IgD-negative memory B cell (primary cell): ENCODE results near the gene EPB41. TPM values are rescaled to one million over a fixed set of nuclear protein-coding genes. Genes with fewer than 3 reads are reported as not detected.
"Not testable (repeated sequence)": the region's sequence is repeated elsewhere in the genome, so short reads cannot be mapped to it uniquely, and the experiment has no call there.

Experiments
- H3K27ac Mint-ChIP-seq, 3 donors: one replicate each; pipeline ENCODE4 v1.8.0; 2020 to 2022; ENCODE audit warnings: mild to moderate bottlenecking in 3 of 3, mixed read lengths in 3 of 3, moderate library complexity in 1 of 3
- H3K27me3 Mint-ChIP-seq: one replicate; pipeline ENCODE4 v1.8.0; 2021; ENCODE audit warnings: mixed read lengths
- H3K36me3 Mint-ChIP-seq: one replicate; pipeline ENCODE4 v1.8.0; 2020; ENCODE audit warnings: mild to moderate bottlenecking, mixed read lengths
- H3K4me1 Mint-ChIP-seq, 3 donors: one replicate each; pipeline ENCODE4 v1.8.0; 2020 to 2022; ENCODE audit warnings: mixed read lengths in 3 of 3, mild to moderate bottlenecking in 1 of 3
- H3K4me3 Mint-ChIP-seq, 4 donors: one replicate each; pipeline ENCODE4 v1.8.0; 2020 to 2022; ENCODE audit warnings: mild to moderate bottlenecking in 4 of 4, mixed read lengths in 4 of 4, moderate library complexity in 3 of 4
- H3K9me3 Mint-ChIP-seq, 3 donors: one replicate each; pipeline ENCODE4 v1.8.0; 2020 to 2021; ENCODE audit warnings: mixed read lengths in 3 of 3, mild to moderate bottlenecking in 1 of 3
- polyA plus RNA-seq: library from polyadenylated mRNA; unstranded; fragments of 300-500 nt; fragmentation: Illumina TruSeq; gene quantifications from one replicate; pipeline ENCODE4 v1.2.3, GENCODE V29; 2021

Gene EPB41
- 78.9 TPM for polyA plus RNA-seq

DNA sequence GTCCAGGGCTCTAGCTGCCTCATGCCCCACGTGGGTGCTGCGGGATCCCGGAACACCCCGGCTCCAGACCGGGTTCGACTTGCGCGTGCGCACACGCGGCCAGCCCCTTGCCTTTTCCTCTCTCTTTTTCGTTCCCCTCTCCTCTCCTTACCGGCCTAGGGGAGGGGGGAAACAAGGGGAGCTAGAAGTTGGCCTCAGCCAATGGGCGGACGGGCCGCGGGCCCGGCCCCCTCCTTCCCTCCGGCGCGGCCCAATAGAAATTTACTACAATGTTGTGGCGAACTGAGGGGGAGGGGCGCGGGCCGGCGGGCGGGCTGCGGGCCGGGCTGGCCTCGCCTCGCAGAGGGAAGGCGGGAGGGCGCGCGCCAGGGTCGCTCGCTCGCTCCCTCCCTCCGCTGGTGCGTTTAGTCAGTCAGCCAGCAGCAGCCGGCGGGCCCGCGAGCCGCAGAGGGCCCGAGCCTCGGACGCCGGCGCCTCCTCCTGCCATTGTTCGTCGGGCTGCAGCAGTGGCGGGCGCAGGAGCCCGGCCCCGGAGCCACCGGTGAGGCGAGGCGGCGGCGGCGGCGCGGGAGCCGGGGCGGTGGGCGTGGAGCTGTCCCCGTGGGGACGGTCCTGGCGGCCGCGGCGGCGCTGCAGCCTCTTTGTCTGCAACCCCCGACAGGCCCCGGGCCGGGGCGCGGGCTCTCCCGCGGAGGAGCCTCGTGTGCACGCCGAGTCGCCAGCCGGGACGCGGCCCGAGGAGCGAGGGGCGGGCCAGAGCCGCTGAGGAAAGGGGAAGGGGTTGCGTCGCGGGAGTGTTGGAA is at the start of gene EPB41:
EPB41 (plus strand) TSS at position 342 of the 803 bp plus-strand sequence. CDS start 72,869 bp downstream, outside the sequence.
- Mint-ChIP-seq H3K27ac (peak within 1 kb of the TSS; percentile 95 to 97 (median 96)), H3K27me3 (no peaks in the 10 kb centered on the region), H3K4me3 (peak within 1 kb of the TSS; percentile 94 to 98 (median 98)), H3K36me3 (peaks cover 2% of the 10 kb centered on the region), H3K4me1 (peaks cover 31 to 46% (median 43%) of the 10 kb centered on the region in 3 donors), H3K9me3 (no peaks in the 10 kb centered on the region)

DNA sequence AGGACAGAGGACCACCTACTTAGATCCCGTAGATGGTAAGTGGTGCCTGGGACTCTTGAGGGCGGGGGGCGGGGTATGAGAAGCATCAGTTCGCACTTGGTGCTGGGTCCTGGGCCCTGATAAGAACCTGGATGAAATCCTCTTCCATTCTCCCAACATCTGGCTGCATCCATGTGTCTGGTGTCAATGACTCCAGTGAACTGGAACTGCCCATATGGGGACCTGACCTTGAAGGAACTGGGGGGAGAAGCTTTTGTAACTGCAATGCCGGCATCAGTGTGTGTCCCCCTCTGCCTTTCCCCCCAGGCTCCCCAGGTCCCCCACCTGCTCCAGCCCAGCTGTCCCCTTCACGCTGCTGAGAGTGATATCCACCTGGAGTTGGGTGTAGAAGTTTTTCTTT is 49.7 kb upstream of the EPB41 start:
- Mint-ChIP-seq H3K27me3 (peaks cover 1% of the 10 kb centered on the region), H3K4me1 (no peaks in the 10 kb centered on the region), H3K36me3 (no peaks in the 10 kb centered on the region), H3K4me3 (no peak overlapping the region), H3K9me3 (no peaks in the 10 kb centered on the region), H3K27ac (no peak overlapping the region)

DNA sequence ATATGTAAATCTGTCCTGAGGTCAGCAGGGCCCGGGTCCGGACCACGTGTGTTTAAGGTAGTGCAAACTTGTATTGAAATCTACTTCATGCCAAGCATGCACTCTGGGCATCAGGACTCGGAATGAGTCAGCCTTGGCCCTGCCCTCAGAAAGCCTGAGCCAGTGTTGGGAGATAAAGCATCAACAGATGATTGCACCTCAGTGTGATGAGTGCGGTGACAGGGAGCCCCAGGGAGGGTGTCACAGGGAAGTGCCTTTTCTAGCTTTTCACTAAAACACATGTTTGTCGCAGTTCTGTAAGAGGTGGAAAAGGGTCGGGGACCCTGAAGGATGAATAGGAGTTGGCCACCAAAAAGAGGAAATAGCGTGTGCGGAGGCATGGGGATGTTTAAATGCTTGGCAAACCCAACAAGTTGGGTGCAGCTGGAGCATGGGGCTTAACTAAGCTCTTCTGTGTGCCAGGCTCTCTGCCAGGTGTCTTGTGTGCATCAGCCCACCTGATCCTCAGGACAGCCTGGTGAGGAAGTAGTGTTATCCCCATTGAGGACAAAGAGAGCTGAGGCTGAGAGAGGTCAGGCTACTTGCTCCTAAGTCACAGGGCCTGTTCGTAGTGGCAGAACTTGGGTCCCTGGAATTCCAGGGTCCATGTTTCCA is 48.2 kb upstream of the EPB41 start:
- Mint-ChIP-seq H3K36me3 (no peaks in the 10 kb centered on the region), H3K27ac (no peak overlapping the region), H3K9me3 (no peaks in the 10 kb centered on the region), H3K4me3 (peak overlapping the region in 1 of 4 donors; percentile 19), H3K27me3 (peaks cover 1% of the 10 kb centered on the region), H3K4me1 (peaks cover 0 to 2% (median 0%) of the 10 kb centered on the region in 3 donors)

DNA sequence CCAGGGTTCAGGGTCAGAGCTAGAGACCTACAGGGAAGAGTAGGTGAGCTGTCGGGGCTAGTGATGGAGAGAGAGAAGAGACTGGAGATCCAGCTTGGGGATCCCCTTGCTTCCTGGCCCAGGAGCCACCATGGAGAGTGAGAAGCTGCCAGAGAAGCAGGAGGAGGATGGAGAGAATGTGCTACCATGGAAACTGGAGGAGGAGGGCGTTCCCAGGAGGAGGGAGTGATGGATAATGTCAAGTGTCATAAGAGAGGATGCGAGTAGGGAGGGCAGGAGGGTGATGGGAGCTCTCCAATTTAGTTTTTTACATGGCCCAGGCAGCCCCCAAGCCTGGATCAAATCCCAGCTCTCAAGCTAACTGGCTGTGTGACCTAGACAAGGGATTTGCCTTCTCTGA is 46.5 kb upstream of the EPB41 start:
- Mint-ChIP-seq H3K9me3 (no peaks in the 10 kb centered on the region), H3K4me3 (no peak overlapping the region), H3K27ac (peak overlapping the region in 2 of 3 donors; percentile 17 to 25), H3K4me1 (peaks cover 0 to 2% (median 0%) of the 10 kb centered on the region in 3 donors), H3K27me3 (peaks cover 3% of the 10 kb centered on the region), H3K36me3 (no peaks in the 10 kb centered on the region)

DNA sequence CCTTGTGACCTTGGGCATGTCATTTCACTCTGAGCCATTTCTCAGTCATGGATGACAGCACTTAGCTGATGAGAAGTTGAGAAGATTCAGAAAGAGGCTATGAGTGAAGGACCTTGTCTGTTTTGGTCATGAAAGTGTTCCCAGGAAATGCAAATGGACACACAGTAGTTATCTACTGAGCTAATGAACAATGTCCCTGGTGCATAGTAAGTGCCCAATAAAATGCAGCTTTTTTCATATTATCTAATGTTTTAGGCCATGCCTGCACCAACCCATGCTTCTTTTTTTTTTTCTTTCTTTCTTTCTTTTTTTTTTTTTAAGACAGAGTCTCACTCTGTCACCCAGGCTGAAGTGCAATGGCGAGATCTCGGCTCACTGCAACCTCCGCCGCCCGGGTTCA is 44.4 kb upstream of the EPB41 start:
- H3K36me3 Mint-ChIP-seq: no peaks in the 10 kb centered on the region
- no peak overlapping the region for H3K27ac Mint-ChIP-seq
- no peak overlapping the region for H3K4me3 Mint-ChIP-seq
- H3K9me3 Mint-ChIP-seq: no peaks in the 10 kb centered on the region
- H3K27me3 Mint-ChIP-seq: peaks cover 3% of the 10 kb centered on the region
- peaks cover 0 to 2% (median 0%) of the 10 kb centered on the region in 3 donors for H3K4me1 Mint-ChIP-seq

DNA sequence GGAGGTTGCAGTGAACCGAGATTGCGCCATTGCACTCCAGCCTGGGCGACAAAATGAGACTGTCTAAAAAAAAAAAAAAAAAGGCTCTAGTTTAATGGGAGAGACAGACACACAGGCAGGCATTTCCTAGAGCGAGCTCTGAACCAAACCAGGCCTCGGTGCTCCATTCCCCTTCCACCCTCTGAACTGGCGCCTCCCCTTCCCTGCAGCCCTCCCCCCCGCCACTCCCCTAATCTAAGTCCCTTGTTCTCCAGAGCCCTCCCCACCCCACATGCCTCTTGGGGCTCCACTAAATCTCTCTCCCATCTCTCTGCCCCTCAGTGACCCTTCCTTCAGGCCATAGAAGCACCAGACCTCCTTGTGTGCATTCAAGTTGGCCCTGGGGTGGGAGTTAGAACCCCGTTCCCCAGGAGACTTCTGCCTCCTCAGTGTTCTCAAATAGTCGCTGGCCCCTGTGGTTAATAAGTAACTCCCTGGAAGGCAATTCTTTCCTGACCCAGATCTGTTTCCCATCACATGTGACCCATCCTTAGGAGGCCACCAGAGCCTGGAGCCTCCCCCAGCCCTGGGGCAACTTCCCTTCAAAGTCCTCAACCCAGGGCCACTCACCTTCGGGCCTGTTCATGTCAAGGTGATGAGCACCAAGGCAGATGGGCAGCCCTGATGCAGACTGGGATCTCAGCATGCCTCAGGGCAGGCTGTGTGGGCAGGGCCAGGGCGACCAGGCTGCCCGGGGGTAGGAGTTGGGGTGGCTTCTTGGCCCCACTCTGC is 42.6 kb upstream of the EPB41 start:
- Mint-ChIP-seq H3K36me3 (no peaks in the 10 kb centered on the region), H3K4me3 (no peak overlapping the region), H3K9me3 (no peaks in the 10 kb centered on the region), H3K27me3 (peaks cover 2% of the 10 kb centered on the region), H3K27ac (no peak overlapping the region), H3K4me1 (peaks cover 0 to 2% (median 0%) of the 10 kb centered on the region in 3 donors)

DNA sequence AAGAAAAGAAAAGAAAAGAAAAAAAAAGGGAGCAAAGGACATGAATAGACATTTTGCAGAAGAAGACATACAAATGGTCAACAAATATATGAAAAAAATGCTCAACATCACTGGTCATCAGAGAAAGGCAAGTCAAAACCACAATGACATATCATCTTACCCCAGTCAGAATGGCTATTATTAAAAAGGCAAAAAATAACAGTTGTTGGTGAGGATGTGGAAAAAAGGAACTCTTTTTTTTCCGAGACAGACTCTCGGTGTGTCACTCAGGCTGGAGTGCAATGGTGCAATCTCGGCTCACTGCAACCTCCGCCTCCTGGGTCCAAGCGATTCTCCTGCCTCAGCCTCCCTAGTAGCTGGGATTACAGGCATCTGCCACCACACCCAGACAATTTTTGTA is 39.2 kb upstream of the EPB41 start:
- not testable (repeated sequence) for H3K4me1 Mint-ChIP-seq, H3K36me3 Mint-ChIP-seq, H3K27me3 Mint-ChIP-seq, H3K9me3 Mint-ChIP-seq, H3K4me3 Mint-ChIP-seq, H3K27ac Mint-ChIP-seq

DNA sequence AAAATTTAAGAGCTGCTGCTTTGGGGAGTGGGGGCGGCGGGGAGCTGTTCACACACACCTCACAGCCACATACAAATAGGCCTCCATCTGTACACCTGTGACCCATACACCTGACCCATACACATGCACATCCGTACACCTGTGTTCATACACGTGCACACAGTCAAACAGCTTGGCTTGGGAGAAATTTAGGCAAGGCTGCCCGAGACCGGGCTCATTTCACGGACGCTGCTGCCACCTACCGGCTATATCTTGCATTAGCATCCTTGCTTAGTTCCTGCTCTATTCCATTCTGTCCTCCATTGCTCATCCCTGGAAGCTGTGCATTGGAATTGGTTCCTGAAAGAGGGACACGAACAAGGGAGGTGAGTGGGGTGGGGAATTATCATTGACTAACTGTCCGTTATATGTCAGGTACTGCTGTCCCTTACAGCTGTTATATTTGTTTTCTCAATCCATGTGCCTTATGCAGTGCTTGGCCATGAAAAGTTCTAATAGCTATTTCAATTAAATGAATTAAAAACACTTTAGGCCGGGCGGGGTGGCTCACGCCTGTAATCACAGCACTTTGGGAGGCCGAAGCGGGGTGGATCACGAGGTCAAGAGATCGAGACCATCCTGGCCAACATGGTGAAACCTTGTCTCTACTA is 37.1 kb upstream of the EPB41 start:
- H3K4me3 Mint-ChIP-seq: no peak overlapping the region
- no peaks in the 10 kb centered on the region for H3K36me3 Mint-ChIP-seq
- no peaks in the 10 kb centered on the region for H3K9me3 Mint-ChIP-seq
- H3K27me3 Mint-ChIP-seq: no peaks in the 10 kb centered on the region
- H3K4me1 Mint-ChIP-seq: peaks cover 4 to 6% (median 6%) of the 10 kb centered on the region in 3 donors
- H3K27ac Mint-ChIP-seq: no peak overlapping the region

DNA sequence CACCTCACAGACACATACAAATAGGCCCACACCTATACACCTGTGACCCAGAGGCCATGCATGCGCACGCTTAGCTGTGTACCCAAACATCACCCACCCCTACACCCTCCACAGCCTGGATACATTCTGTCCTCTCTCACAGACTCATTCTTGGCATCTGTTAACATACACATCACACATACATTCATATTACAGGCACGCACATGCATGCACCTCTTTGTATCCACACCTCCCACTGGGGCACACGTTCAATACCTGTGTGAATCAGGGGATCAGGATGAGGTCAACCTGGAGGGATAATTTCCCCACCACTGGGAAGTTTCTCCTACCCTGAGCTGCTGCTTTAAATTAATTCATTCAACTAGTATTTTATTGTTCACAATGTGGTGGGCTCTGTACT is 35.6 kb upstream of the EPB41 start:
- Mint-ChIP-seq H3K27ac (no peak overlapping the region), H3K4me3 (no peak overlapping the region), H3K36me3 (no peaks in the 10 kb centered on the region), H3K27me3 (no peaks in the 10 kb centered on the region), H3K4me1 (peaks cover 6 to 10% (median 8%) of the 10 kb centered on the region in 3 donors), H3K9me3 (no peaks in the 10 kb centered on the region)

DNA sequence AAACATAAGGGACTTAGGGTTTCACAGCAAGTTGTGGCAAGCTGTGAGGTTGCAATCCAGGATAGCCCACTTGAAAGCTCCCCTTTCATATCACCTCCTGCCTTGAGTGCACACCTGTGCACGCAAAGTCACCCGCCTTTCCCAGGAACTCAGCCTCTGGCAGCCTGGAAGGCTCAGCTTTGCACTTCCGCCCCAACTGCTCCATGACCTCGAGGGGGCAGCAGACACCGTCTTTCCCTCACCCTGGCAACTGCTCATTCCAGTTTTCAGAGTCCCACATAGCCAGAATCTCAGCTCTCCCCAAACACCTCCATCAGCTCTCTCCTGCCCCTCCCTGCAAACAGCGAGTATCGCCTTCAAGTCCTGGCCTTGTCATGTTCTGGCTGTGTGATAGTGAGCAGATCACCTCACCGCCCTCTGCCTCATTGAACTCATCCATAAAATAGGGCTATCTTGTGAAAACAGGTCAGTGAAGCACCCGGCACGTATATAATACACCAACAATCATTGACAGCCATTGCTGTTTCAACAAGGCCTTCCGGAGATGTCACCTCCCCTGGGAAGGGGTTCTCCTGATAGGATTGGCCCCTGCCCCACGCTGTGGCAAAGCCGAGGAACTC is 32.2 kb upstream of the EPB41 start:
- Mint-ChIP-seq H3K4me1 (peaks cover 28 to 32% (median 29%) of the 10 kb centered on the region in 3 donors), H3K4me3 (peak overlapping the region in 1 of 4 donors; percentile 82), H3K27ac (peak overlapping the region in 2 of 3 donors; percentile 17 to 29), H3K36me3 (no peaks in the 10 kb centered on the region), H3K9me3 (no peaks in the 10 kb centered on the region), H3K27me3 (no peaks in the 10 kb centered on the region)

DNA sequence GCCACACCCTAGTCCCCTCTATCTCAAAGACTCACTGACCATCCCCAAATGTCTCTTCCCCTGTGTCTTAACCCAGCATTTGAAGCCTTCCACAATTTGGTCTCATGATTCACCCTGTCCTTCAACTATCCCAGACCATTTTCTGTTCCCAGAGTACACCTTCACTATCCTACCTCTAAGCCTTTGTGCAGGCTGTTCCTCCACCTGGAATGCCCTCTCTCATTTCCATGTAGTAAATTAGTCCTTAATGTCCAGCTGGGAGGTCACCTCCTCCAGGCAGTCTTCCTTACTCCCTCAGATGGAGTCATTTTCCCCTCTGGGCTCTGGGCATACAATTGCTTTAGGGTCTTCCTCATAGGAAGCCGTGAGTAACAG is 31.1 kb upstream of the EPB41 start:
- Mint-ChIP-seq H3K36me3 (no peaks in the 10 kb centered on the region), H3K4me3 (peak overlapping the region in 2 of 4 donors; percentile 18 to 83), H3K9me3 (no peaks in the 10 kb centered on the region), H3K4me1 (peaks cover 30 to 35% (median 32%) of the 10 kb centered on the region in 3 donors), H3K27ac (no peak overlapping the region), H3K27me3 (no peaks in the 10 kb centered on the region)

DNA sequence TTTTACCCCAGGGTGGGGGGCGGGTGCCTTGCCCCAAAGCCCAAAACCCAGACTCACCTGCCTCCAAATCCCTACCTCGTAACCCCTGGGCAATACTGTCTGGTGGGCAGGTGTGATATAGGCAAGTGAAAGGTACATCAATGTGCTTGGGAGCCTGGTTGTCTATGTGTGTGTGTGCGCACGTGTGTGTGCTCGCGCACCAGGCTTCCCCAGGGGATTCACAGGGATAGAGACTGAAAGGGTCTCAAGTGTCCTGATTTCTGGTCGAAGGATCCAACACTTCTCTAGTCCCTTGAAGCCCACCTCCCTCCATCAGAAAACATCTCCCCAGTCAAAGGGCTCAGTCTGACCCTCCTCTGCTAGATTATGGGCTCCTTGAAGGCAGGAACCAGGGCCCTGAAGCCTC is 28.9 kb upstream of the EPB41 start:
- Mint-ChIP-seq H3K9me3 (no peaks in the 10 kb centered on the region), H3K4me1 (peaks cover 30 to 42% (median 41%) of the 10 kb centered on the region in 3 donors), H3K27ac (peak overlapping the region; percentile 80 to 95 (median 90)), H3K4me3 (peak overlapping the region in 3 of 4 donors; percentile 60 to 98 (median 92)), H3K36me3 (no peaks in the 10 kb centered on the region), H3K27me3 (no peaks in the 10 kb centered on the region)

DNA sequence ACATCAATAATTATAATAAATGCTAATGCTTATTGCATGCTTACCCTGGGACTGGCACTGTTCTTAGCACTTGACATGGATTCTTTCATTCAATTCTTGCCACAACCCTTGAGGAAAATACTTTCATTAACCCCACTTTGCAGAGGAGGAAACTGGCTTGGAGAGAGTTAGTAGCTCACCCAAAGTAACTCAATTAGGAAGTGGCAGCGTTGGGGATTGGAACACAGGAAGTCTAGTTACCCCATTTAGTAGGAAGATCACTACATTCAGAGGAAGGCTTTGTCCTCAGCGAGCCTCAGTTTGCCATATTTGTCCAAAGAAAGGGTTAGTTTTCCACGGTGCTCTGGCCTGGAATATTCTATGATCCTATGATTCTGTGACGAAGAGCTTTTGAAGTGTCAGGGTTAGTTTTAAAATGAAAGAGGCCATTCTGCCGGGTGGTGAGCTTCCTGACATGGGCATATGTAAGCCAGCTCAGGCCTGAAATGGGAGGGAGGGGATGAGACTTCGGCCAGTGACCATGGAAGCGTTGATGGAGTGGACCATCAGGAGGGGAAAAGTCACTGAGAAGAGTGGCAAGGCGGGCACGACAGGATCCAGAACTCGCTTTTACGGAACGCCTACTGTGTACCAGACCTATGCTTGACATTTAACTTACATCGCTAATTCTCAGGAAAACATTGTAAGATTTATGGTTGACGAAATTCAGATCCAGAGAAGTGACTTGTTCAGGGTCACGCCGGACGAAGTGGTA is 28.2 kb upstream of the EPB41 start:
- Mint-ChIP-seq H3K27ac (peak overlapping the region; percentile 80 to 96 (median 95)), H3K4me3 (peak overlapping the region; percentile 85 to 98 (median 94)), H3K36me3 (no peaks in the 10 kb centered on the region), H3K27me3 (no peaks in the 10 kb centered on the region), H3K4me1 (peaks cover 30 to 43% (median 42%) of the 10 kb centered on the region in 3 donors), H3K9me3 (no peaks in the 10 kb centered on the region)
